GM10266 (cell line): Measurements from ENCODE around the gene RNF141.

Experiments
- DNase-seq: peaks from one replicate; pipeline ENCODE4 v3.0.0; 2012; ENCODE audit errors: extremely low spot score
- CTCF ChIP-seq: IDR thresholded peaks from 2 replicates; pipeline ENCODE4 v1.5.1; 2012; ENCODE audit warnings: mild to moderate bottlenecking, low read depth; ENCODE audit not compliant: control insufficient read depth, insufficient read depth; ENCODE audit errors: missing control alignments

Gene RNF141

GRCh38 chr11:10580623-10581022 is 39.6 kb upstream of the RNF141 start:
- no peak for TF ChIP-seq CTCF
- no peak for DNase-seq

GRCh38 chr11:10579700-10580099 is 38.7 kb upstream of the RNF141 start:
- TF ChIP-seq CTCF: no peak
- DNase-seq: no peak

GRCh38 chr11:10576035-10576398 is 35.0 kb upstream of the RNF141 start:
- no peak for TF ChIP-seq CTCF
- no peak for DNase-seq

- no peak for DNase-seq
- TF ChIP-seq CTCF: no peak
These were observed 34.5 kb upstream of the RNF141 start for GRCh38 chr11:10575346-10576034.

- no peak for TF ChIP-seq CTCF
- no peak for DNase-seq
These were observed 32.6 kb upstream of the RNF141 start for GRCh38 chr11:10573556-10573955.

GRCh38 chr11:10573028-10573427 is 32.0 kb upstream of the RNF141 start:
- DNase-seq: no peak
- TF ChIP-seq CTCF: no peak

- TF ChIP-seq CTCF: no peak
These were observed 31.5 kb upstream of the RNF141 start for GRCh38 chr11:10572533-10572932.

More at GRCh38 chr11:10572533-10572932, 31.5 kb upstream of the RNF141 start:
- DNase-seq: no peak
